ENCODE results near the gene TMEM131L.

Gene TMEM131L

DNA sequence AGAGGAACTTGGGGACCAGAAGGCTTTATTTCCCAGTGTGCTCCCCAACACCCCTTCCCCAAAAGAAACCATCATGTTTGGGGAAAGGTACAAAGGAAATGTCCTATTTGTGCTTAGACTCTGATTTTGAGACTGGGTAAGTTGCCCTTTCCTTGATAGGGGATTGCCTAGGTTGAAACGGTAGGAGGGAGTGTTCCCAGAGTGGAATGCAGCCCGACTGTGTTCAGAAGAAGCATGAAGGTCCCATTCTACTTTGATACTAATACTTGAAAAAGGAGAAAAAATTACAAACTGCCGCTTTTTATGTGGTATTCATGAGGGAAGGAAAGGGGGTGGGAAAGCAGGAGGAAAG is 32.4 kb upstream of the TMEM131L start:
- no peak for DNase-seq (ENCODE audit: low read depth, low spot score)

DNA sequence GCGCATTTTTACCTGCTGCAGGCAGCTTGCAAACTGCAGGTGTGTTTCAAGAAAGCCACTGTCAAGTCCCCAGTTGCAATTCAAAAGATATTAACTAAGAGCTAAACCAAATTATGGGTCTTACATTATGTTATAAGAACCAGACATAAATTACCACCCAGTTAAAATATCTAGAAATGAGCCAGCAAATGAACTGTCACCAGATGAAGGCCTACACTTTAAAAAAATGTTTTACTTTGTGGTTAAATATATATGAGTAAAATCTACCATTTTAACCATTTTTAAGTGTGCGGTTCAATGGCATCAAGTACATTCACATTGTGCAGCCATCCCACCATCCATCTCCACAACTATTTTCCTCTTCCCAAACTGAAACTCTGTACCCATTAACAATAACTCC is 32.0 kb upstream of the TMEM131L start:
- no peak for TF ChIP-seq CTCF (IDR thresholded peaks at IDR 0.05; ENCODE audit: low read depth, low read length)
- no peak overlapping the region for H3K4me3 ChIP-seq (ENCODE audit: low read depth, low read length)
- in situ Hi-C loops (cut with HindIII; ENCODE audit: low sequenced_read_pairs): no loop called here
- no peak for DNase-seq (ENCODE audit: low read depth, low spot score)

More for the DNA sequence above, 32.4 kb upstream of the TMEM131L start:
- no peak for TF ChIP-seq CTCF (IDR thresholded peaks at IDR 0.05; ENCODE audit: low read depth, low read length)
- in situ Hi-C loops (cut with HindIII; ENCODE audit: low sequenced_read_pairs): no loop called here
- no peak overlapping the region for H3K4me3 ChIP-seq (ENCODE audit: low read depth, low read length)

- in situ Hi-C loops (cut with HindIII; ENCODE audit: low sequenced_read_pairs): no loop called here
- no peak for DNase-seq (ENCODE audit: low read depth, low spot score)
- H3K4me3 ChIP-seq (ENCODE audit: low read depth, low read length): no peak overlapping the region
- TF ChIP-seq CTCF (IDR thresholded peaks at IDR 0.05; ENCODE audit: low read depth, low read length): no peak
These were observed 27.0 kb upstream of the TMEM131L start for GRCh38 chr4:153438916-153439756.

DNA sequence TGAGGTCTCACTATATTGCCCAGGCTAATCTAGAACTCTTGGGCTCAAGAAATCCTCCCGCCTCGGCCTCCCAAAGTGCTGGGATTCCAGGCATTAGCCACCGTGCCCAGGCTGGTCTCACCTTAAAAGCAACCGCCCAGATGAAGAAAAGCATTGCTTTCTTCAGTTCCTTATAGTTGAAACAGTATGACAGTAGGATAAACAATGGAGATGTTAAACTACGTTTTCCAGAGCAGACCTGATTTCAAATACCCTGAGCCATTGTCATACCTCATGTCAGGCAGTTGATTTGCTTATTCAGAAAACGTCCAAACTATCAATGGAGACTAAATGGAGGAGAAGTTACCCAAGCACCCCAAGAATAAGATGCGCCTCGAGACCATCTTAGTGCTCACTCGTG is 26.3 kb upstream of the TMEM131L start:
- no peak overlapping the region for H3K4me3 ChIP-seq (ENCODE audit: low read depth, low read length)
- DNase-seq (ENCODE audit: low read depth, low spot score): no peak
- in situ Hi-C loops (cut with HindIII; ENCODE audit: low sequenced_read_pairs): no loop called here
- TF ChIP-seq CTCF (IDR thresholded peaks at IDR 0.05; ENCODE audit: low read depth, low read length): no peak

- DNase-seq (ENCODE audit: low read depth, low spot score): no peak
- H3K4me3 ChIP-seq (ENCODE audit: low read depth, low read length): no peak overlapping the region
- no peak for TF ChIP-seq CTCF (IDR thresholded peaks at IDR 0.05; ENCODE audit: low read depth, low read length)
- in situ Hi-C loops (cut with HindIII; ENCODE audit: low sequenced_read_pairs): no loop called here
These were observed 25.7 kb upstream of the TMEM131L start for GRCh38 chr4:153440475-153440874.

DNA sequence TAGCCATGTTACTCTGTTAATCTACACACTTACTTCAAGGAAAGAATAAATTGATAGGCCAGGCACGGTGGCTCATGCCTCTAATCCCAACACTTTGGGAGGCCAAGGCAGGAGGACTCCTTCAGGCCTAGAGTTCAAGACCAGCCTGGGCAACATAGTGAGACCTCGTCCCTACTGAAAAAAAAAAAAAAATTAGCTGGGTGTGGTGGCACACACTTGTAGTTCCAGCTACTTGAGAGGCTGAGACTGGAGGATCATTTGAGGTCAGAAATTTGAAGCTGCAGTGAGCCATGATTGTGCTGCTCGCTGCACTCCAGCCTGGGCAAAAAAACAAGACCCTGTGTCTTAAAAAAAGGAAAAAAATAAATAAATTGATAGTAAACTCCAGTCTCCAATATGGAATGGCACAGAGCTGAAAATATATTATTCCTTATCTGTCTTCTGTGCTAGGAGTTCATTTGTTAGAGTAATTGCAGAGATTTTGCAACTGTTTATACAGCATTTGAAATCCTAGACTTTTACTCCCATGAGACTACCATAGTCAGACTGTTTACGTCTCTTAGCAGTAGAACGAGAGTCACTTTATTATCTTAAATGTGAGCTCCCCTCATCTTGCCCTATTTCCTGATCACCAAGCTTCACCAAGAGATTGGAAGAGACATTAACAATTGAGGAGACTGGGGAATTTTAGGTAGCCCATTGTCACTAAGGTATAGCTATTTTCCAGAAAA is 18.8 kb upstream of the TMEM131L start:
- peak; percentile 45 for DNase-seq (ENCODE audit: low read depth, low spot score)
- in situ Hi-C loops (cut with HindIII; ENCODE audit: low sequenced_read_pairs): no loop called here
- TF ChIP-seq CTCF (IDR thresholded peaks at IDR 0.05; ENCODE audit: low read depth, low read length): no peak
- no peak overlapping the region for H3K4me3 ChIP-seq (ENCODE audit: low read depth, low read length)
